Sigmoid colon (tissue), 4 donors: ENCODE data around the gene PRKAG2.

ENCODE experiments used
- POLR2AphosphoS5 ChIP-seq, 4 donors: sonication (generic); formaldehyde crosslinking; IDR thresholded peaks; one replicate each; pipeline ENCODE4 v1.6.1; 2017; ENCODE audit warnings: antibody characterized with exemption in 4 of 4
- TF ChIP-seq, protein P1 (sequence below), 4 experiments: fragments of 450-650 bp in 3 of 4; fragments of 200-600 bp in 1 of 4; IDR thresholded peaks; one replicate each; pipeline ENCODE4 v1.5.1; 2016 to 2019; ENCODE audit warnings: antibody characterized with exemption in 4 of 4, mild to moderate bottlenecking in 3 of 4, moderate library complexity in 2 of 4

DNA sequence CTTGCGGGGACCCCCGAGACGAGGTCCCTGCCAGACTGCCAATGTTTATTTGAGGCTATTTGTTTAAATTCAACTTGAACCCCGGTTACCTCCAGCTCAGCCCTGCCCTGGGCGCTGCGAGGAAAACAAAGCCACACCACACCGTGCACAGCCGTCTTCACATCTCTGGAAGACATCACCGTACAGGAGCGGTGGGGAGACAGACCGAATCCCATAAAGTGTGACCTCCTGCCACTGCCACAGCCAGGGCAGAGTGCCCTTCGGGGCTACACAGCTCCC lies 40.0 kb downstream of the PRKAG2 start:
- TF ChIP-seq, protein P1, sequence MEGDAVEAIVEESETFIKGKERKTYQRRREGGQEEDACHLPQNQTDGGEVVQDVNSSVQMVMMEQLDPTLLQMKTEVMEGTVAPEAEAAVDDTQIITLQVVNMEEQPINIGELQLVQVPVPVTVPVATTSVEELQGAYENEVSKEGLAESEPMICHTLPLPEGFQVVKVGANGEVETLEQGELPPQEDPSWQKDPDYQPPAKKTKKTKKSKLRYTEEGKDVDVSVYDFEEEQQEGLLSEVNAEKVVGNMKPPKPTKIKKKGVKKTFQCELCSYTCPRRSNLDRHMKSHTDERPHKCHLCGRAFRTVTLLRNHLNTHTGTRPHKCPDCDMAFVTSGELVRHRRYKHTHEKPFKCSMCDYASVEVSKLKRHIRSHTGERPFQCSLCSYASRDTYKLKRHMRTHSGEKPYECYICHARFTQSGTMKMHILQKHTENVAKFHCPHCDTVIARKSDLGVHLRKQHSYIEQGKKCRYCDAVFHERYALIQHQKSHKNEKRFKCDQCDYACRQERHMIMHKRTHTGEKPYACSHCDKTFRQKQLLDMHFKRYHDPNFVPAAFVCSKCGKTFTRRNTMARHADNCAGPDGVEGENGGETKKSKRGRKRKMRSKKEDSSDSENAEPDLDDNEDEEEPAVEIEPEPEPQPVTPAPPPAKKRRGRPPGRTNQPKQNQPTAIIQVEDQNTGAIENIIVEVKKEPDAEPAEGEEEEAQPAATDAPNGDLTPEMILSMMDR (IDR thresholded peaks at IDR 0.05), result no peak
- TF ChIP-seq POLR2AphosphoS5 (IDR thresholded peaks at IDR 0.05), result no peak
